Measurements from ENCODE around the gene PRDM2.
A peak's percentile ranks its signal among the peaks of the same experiment; 100 is the strongest.

PRDM2 gene

GRCh38 chr1:13820456-13820855 lies 120.5 kb downstream of the PRDM2 start:
- DNase-seq = no peak

GRCh38 chr1:13823126-13823880 lies 123.3 kb downstream of the PRDM2 start:
- DNase-seq = no peak

GRCh38 chr1:13823936-13824335 lies 123.9 kb downstream of the PRDM2 start:
- DNase-seq = no peak

DNA sequence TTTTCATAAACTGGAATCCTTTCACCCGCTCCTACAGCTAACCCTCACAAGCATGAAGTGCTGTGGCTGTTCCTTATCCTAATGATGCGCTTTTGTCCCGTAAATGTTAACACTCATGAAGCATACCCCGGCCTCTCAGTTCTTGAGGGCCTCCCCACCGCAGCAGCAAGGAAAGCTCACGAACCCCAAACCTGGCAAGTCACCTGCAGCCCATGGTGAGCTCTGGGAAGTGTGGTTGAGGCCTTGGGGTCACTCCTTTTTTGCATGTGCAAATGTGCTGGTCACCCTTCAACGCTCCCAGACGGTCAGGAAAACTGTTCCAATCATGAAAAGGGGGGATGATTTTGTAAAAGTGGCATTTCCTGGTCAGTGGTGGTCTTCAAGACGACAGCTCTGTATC lies 124.6 kb downstream of the PRDM2 start:
- DNase-seq = no peak

GRCh38 chr1:13825033-13825432 lies 125.0 kb downstream of the PRDM2 start:
- no peak for DNase-seq

DNA sequence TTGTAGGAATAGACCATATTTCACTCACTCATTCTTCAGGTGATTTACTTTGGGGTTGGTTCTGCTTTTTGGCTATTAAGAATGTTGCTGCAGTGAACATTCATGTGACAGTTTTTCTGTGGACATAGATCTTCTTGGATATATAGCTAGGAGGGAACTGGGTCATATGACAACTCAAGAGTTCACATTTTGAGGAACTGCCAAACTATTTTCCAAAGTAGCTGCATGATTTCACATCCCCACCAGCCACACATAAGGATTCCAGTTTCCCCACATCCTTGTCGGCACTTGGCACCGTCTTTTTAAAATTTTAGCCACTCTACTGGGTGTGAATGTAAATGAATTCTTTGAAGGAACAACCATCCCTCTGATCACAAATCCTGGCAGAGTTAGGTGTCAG lies 126.0 kb downstream of the PRDM2 start:
- DNase-seq = no peak

DNA sequence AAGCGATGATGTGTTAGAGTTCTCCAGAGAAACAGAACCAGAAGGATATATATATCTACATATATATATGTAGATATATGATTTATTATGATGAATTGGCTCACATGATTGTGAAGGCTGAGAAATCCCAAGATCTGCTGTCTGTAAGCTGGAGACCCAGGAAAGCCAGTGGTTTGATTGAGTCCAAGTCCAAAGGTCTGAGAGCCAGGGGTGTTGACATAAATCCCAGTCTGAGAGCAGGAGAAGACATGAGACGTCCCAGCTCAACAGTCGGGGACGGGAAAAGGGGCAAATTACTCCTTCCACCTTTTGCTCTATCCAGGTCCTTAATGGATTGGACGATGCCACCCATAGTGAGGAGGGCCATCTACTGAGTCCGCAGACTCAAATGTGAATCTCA lies 126.6 kb downstream of the PRDM2 start:
- DNase-seq = no peak

- DNase-seq = peak in 1 of 2 donors; percentile 9
Observed at GRCh38 chr1:13828454-13829151, 128.6 kb downstream of the PRDM2 start.

- no peak for DNase-seq
Observed at GRCh38 chr1:13829152-13829769, 129.3 kb downstream of the PRDM2 start.

GRCh38 chr1:13830170-13830569 lies 130.2 kb downstream of the PRDM2 start:
- no peak for DNase-seq

GRCh38 chr1:13830616-13831280 lies 130.8 kb downstream of the PRDM2 start:
- DNase-seq = no peak

GRCh38 chr1:13832100-13832499 lies 132.1 kb downstream of the PRDM2 start:
- no peak for DNase-seq

GRCh38 chr1:13832536-13832935 lies 132.5 kb downstream of the PRDM2 start:
- DNase-seq = no peak

DNA sequence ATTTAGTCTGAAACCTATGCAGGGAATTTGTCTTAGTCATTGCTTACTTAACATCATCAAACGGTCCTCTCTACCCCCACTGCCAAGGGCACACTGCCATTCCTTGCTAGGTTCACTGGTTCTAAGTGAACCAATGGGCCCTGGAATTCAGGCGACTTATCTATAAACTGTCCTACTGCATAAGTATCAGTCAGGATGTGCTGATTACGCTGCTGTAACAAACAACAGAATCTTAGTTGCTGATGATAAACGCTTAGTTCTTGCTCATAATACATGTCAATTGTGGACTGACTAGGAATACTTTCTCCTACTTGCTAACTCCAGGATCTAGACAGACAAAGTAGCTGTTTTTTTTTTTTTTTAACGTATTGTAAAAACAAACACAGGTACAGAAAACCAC lies 136.1 kb downstream of the PRDM2 start:
- DNase-seq = no peak

DNA sequence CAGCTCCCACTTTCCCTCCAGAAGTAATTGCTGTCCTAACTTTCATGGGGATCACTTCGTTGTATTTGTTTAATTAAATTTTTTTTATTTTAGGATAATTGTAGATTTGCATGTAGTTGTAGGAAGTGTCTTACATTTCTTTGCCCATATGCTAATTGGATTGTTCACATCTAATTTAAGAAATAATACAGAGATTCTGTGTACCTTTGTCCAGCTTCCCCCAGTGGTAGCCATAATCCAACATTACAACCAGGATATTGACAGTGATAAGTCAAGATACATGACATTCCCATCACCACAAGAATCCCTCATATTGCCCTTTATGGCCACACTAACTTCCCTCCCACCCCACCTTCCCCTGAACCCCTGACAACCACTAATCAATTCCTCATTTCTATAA lies 136.6 kb downstream of the PRDM2 start:
- no peak for DNase-seq

- DNase-seq = no peak
Observed at GRCh38 chr1:13838236-13838635, 138.2 kb downstream of the PRDM2 start.

DNA sequence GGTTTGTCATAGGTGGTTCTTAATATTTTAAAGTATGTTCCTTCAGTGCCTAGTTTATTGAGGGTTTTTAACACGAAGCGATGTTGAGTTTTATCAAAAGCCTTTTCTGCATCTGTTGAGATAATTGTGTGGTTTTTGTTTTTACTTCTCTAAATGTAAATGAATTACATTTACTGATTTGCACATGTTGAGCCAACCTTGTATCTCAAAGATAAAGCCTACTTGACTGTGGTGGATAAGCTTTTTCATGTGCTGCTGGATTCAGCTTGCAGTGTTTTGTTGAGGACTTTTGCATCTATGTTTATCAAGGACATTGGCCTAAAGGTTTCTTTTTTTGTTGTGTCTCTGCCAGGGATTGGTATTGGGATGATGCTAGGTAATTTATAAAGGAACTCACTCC lies 142.5 kb downstream of the PRDM2 start:
- no peak for DNase-seq

GRCh38 chr1:13851726-13852125 lies 151.7 kb downstream of the PRDM2 start:
- DNase-seq = no peak

DNA sequence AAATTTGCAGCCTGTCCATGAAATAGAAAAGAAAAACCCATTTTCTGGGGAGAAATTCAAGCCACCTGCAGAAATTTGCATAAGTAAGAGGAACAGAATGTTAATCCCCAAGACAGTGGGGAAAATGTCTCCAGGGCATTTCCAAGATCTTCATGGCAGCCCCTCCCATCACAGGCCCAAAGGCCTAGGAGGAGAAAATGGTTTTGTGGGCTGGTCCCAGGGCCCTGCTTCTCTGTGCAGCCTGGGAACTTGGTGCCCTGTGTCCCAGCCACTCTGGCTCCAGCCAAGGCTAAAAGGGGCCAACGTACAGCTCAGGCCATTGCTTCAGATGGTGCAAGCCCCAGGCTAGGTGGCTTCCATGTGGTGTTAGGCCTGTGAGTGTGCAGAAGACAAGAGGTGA lies 155.6 kb downstream of the PRDM2 start:
- DNase-seq = no peak

DNA sequence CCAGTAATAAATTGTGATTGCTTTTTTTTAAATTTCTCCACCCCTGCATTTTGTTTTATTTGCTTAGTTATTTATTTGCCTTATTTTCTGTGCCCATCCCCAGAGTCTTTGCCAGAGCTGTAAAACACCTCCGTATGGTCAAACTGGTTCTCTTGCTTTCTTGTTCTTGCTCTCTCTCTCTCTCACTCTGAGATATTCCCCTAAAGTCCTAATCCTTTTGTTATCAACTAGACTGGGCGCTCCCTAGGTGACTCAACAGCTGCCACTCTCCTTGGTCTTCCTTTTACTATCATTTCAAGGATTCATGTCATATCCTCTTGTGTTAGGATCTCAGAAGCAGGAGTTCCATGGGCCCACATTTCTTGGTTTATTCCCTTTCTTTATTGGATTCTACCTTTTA lies 160.0 kb downstream of the PRDM2 start:
- no peak for DNase-seq

- no peak for DNase-seq
Observed at GRCh38 chr1:13864760-13865159, 164.8 kb downstream of the PRDM2 start.

- DNase-seq = no peak
Observed at GRCh38 chr1:13865851-13866250, 165.9 kb downstream of the PRDM2 start.

GRCh38 chr1:13867603-13868002 lies 167.6 kb downstream of the PRDM2 start:
- DNase-seq = no peak

Measured in CD4-positive, alpha-beta T cell treated with Interleukin-4 for 1 hour (primary cell).